ENCODE measurements around the gene AHNAK2.

DNA sequence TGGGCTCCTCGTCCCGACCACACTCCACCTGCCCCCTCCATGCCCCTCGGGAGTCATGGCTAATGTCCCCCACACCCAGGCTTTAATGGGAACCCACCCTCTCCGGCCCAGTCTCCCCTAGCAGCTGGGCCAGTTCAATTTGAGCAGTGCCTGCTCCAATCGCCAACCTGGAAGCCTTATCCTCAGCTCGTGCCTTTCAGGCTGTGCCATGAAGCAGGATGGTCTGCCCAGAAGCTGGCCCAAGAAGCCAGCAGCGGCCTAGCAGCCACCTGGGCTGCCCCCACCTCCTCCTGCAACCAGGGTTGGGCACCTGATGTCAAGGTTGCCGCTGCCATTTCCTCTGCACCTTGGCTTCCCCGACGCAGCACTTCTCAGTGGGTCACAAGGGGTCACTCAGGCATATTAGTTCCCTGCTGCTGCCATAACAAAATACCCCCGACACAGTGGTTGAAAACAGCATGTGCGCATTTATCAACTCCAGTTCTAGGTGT lies 5.1 kb upstream of the AHNAK2 start:
- no peak for TF ChIP-seq GATA2 (IDR thresholded peaks at IDR 0.05; ENCODE audit: low read depth, low read length)
- TF ChIP-seq GATA3 (IDR thresholded peaks at IDR 0.05; ENCODE audit: low read depth, low read length), result no peak
